SK-N-SH treated with all-trans-retinoic acid at 6 μM for 48 hours (cell line): Measurements from ENCODE around the gene DYNLRB1.

Source experiments
- BACH2 ChIP-seq: fragments of 250-450 bp; sonication (Bioruptor Pico); IDR thresholded peaks from 2 replicates; pipeline ENCODE4 v1.9.0; 2021; ENCODE audit warnings: mild to moderate bottlenecking, borderline replicate concordance
- CREB5 ChIP-seq: fragments of 250-450 bp; sonication (Bioruptor Pico); IDR thresholded peaks from 2 replicates; pipeline ENCODE4 v1.5.1; 2020; ENCODE audit warnings: low read depth, mild to moderate bottlenecking, moderate library complexity
- GLIS3 ChIP-seq: fragments of 250-450 bp; sonication (Bioruptor Pico); IDR thresholded peaks from 2 replicates; pipeline ENCODE4 v1.5.0; 2020; ENCODE audit warnings: mild to moderate bottlenecking, moderate library complexity
- RARB ChIP-seq: fragments of 250-450 bp; sonication (Bioruptor Pico); IDR thresholded peaks from 2 replicates; pipeline ENCODE4 v1.8.0; 2021; ENCODE audit warnings: mild to moderate bottlenecking, moderate library complexity
- SNAI2 ChIP-seq: fragments of 250-450 bp; sonication (Bioruptor Pico); IDR thresholded peaks from 2 replicates; pipeline ENCODE4 v1.5.0; 2020; ENCODE audit warnings: mild to moderate bottlenecking, moderate library complexity
- TCF4 ChIP-seq: fragments of 250-450 bp; sonication (Bioruptor Pico); IDR thresholded peaks from 2 replicates; pipeline ENCODE4 v1.8.0; 2021; ENCODE audit warnings: mild to moderate bottlenecking, moderate library complexity, borderline replicate concordance
- ZFP3 ChIP-seq: fragments of 250-450 bp; sonication (Bioruptor Pico); IDR thresholded peaks from 2 replicates; pipeline ENCODE4 v1.5.0; 2020; ENCODE audit warnings: mild to moderate bottlenecking, moderate library complexity
- ZFP30 ChIP-seq: fragments of 450-650 bp; formaldehyde crosslinking; IDR thresholded peaks from 2 replicates; pipeline ENCODE4 v1.5.0; 2022; ENCODE audit warnings: mild to moderate bottlenecking, moderate library complexity
- ZNF565 ChIP-seq: fragments of 450-650 bp; formaldehyde crosslinking; conservative IDR thresholded peaks from 2 replicates; pipeline ENCODE4 v1.5.0; 2020; ENCODE audit warnings: low read depth, mild to moderate bottlenecking, moderate library complexity
- TF ChIP-seq, protein P1 (sequence below): fragments of 250-450 bp; sonication (Bioruptor Pico); IDR thresholded peaks from 2 replicates; pipeline ENCODE4 v1.8.0; 2020; ENCODE audit warnings: mild to moderate bottlenecking, moderate library complexity, borderline replicate concordance

GRCh38 chr20:34567892-34568865 lies 52.0 kb downstream of the DYNLRB1 start:
- no peak for TF ChIP-seq SNAI2 (CRISPR knock-in tag)
- TF ChIP-seq BACH2, result no peak
- no peak for TF ChIP-seq TCF4 (CRISPR knock-in tag)
- no peak for TF ChIP-seq CREB5 (CRISPR knock-in tag)
- TF ChIP-seq RARB, result no peak
- TF ChIP-seq GLIS3, result no peak
- TF ChIP-seq ZFP30, result no peak
- no peak for TF ChIP-seq ZFP3
- no peak for TF ChIP-seq ZNF565 (CRISPR knock-in tag)
- TF ChIP-seq, protein P1, sequence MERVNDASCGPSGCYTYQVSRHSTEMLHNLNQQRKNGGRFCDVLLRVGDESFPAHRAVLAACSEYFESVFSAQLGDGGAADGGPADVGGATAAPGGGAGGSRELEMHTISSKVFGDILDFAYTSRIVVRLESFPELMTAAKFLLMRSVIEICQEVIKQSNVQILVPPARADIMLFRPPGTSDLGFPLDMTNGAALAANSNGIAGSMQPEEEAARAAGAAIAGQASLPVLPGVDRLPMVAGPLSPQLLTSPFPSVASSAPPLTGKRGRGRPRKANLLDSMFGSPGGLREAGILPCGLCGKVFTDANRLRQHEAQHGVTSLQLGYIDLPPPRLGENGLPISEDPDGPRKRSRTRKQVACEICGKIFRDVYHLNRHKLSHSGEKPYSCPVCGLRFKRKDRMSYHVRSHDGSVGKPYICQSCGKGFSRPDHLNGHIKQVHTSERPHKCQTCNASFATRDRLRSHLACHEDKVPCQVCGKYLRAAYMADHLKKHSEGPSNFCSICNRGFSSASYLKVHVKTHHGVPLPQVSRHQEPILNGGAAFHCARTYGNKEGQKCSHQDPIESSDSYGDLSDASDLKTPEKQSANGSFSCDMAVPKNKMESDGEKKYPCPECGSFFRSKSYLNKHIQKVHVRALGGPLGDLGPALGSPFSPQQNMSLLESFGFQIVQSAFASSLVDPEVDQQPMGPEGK (CRISPR knock-in tag), result no peak
